Measurements from ENCODE around the gene RBM28. TPM values are rescaled to one million over a fixed set of nuclear protein-coding genes. Genes with fewer than 3 reads are reported as not detected.

RBM28 gene
- total RNA-seq, 1 experiment from 2014 or later, result 54.1 TPM

DNA sequence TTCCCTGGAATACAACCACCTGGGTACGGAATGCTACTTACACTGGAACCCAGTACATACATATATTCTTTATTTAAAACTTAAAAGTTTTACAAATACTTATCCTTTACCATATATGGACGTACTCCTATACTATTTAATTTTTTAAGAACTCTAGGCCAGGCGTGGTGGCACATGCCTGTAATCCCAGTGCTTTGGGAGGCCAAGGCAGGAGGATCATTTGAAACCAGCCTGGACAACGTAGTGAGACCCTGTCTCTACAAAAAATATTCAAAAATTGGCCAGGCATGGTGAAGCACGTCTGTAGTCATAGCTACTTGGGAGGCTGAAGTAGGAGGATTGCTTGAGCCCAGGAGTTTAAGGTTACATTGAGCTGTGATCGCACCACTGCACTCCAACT is 2.0 kb downstream of the RBM28 start:
- in situ Hi-C loops (cut with HindIII; ENCODE audit: low pct_unique_long_range_greater_than_20kb, low sequenced_read_pairs) (no loop called here), intact Hi-C loops (cut with micrococcal nuclease; ENCODE audit: unreplicated experiment) (no loop called here)
- no peak for TF ChIP-seq SIN3A (IDR thresholded peaks at IDR 0.05; ENCODE audit: borderline replicate concordance, insufficient read depth, low read depth, low read length)
- TF ChIP-seq, protein P1, sequence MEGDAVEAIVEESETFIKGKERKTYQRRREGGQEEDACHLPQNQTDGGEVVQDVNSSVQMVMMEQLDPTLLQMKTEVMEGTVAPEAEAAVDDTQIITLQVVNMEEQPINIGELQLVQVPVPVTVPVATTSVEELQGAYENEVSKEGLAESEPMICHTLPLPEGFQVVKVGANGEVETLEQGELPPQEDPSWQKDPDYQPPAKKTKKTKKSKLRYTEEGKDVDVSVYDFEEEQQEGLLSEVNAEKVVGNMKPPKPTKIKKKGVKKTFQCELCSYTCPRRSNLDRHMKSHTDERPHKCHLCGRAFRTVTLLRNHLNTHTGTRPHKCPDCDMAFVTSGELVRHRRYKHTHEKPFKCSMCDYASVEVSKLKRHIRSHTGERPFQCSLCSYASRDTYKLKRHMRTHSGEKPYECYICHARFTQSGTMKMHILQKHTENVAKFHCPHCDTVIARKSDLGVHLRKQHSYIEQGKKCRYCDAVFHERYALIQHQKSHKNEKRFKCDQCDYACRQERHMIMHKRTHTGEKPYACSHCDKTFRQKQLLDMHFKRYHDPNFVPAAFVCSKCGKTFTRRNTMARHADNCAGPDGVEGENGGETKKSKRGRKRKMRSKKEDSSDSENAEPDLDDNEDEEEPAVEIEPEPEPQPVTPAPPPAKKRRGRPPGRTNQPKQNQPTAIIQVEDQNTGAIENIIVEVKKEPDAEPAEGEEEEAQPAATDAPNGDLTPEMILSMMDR (IDR thresholded peaks at IDR 0.05), result no peak
- no peak for TF ChIP-seq POLR2AphosphoS5 (IDR thresholded peaks at IDR 0.05; ENCODE audit: low read depth, low read length)
- TF ChIP-seq TCF7L2 (IDR thresholded peaks at IDR 0.05; ENCODE audit: low read depth, low read length), result no peak
- TF ChIP-seq, protein P2, sequence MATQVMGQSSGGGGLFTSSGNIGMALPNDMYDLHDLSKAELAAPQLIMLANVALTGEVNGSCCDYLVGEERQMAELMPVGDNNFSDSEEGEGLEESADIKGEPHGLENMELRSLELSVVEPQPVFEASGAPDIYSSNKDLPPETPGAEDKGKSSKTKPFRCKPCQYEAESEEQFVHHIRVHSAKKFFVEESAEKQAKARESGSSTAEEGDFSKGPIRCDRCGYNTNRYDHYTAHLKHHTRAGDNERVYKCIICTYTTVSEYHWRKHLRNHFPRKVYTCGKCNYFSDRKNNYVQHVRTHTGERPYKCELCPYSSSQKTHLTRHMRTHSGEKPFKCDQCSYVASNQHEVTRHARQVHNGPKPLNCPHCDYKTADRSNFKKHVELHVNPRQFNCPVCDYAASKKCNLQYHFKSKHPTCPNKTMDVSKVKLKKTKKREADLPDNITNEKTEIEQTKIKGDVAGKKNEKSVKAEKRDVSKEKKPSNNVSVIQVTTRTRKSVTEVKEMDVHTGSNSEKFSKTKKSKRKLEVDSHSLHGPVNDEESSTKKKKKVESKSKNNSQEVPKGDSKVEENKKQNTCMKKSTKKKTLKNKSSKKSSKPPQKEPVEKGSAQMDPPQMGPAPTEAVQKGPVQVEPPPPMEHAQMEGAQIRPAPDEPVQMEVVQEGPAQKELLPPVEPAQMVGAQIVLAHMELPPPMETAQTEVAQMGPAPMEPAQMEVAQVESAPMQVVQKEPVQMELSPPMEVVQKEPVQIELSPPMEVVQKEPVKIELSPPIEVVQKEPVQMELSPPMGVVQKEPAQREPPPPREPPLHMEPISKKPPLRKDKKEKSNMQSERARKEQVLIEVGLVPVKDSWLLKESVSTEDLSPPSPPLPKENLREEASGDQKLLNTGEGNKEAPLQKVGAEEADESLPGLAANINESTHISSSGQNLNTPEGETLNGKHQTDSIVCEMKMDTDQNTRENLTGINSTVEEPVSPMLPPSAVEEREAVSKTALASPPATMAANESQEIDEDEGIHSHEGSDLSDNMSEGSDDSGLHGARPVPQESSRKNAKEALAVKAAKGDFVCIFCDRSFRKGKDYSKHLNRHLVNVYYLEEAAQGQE (IDR thresholded peaks at IDR 0.05; ENCODE audit: insufficient read depth in 1 of 2, low read depth in 2 of 2, low read length in 1 of 2), result no peak
- no peak overlapping the region for H3K27ac ChIP-seq (ENCODE audit: low read length)
- BruUV-seq (replicated peaks), result no TSS peak
- CTCF ChIA-PET, result no interaction called here
- no peaks in the 10 kb centered on the region for H3K9me3 ChIP-seq (ENCODE audit: control insufficient read depth, insufficient read depth, low read depth, low read length)
- DNase-seq (ENCODE audit: low read depth, low spot score) (no peak), ATAC-seq (no peak)
- POLR2A ChIA-PET, result no interaction called here
- H3K4me1 ChIP-seq (ENCODE audit: control insufficient read depth, insufficient read depth, low read length), result peaks cover 3% of the 10 kb centered on the region
- no peaks in the 10 kb centered on the region for H3K27me3 ChIP-seq (ENCODE audit: control insufficient read depth, insufficient read depth, low read length)
- H3K36me3 ChIP-seq (ENCODE audit: control insufficient read depth, insufficient read depth, low read length), result peaks cover 23% of the 10 kb centered on the region
- H3K4me3 ChIP-seq (ENCODE audit: low read depth in 2 of 2, low read length in 2 of 2), result no peak overlapping the region

DNA sequence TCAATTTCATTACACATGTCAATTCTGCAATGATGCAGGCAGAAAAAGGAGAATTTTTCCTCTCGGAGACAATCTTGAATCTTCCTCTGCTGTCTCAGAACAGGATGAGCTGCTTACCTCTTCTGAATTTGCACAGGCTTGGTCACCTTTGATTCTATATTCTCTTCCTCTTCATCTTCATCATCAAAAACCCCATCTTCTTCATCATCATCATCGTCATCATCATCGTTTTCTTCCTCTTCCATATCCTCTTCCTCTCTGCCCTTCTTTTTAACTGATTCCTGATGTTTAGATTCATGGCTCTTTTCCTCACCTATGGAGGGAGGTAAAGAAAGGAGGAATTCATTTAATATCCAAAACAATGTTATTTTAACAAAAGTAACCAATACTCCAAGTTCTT is 8.0 kb downstream of the RBM28 start:
- BruUV-seq (replicated peaks), result no TSS peak
- ATAC-seq (no peak), DNase-seq (ENCODE audit: low read depth, low spot score) (no peak)
- in situ Hi-C loops (cut with HindIII; ENCODE audit: low pct_unique_long_range_greater_than_20kb, low sequenced_read_pairs) (no loop called here), intact Hi-C loops (cut with micrococcal nuclease; ENCODE audit: unreplicated experiment) (no loop called here)
- H3K27me3 ChIP-seq (ENCODE audit: control insufficient read depth, insufficient read depth, low read length), result no peaks in the 10 kb centered on the region
- no peaks in the 10 kb centered on the region for H3K9me3 ChIP-seq (ENCODE audit: control insufficient read depth, insufficient read depth, low read depth, low read length)
- TF ChIP-seq, protein P1 (IDR thresholded peaks at IDR 0.05), result no peak
- TF ChIP-seq, protein P2 (IDR thresholded peaks at IDR 0.05; ENCODE audit: insufficient read depth in 1 of 2, low read depth in 2 of 2, low read length in 1 of 2), result no peak
- no peak for TF ChIP-seq POLR2AphosphoS5 (IDR thresholded peaks at IDR 0.05; ENCODE audit: low read depth, low read length)
- no peak for TF ChIP-seq SIN3A (IDR thresholded peaks at IDR 0.05; ENCODE audit: borderline replicate concordance, insufficient read depth, low read depth, low read length)
- TF ChIP-seq TCF7L2 (IDR thresholded peaks at IDR 0.05; ENCODE audit: low read depth, low read length), result no peak
- H3K4me3 ChIP-seq (ENCODE audit: low read depth in 2 of 2, low read length in 2 of 2), result no peak overlapping the region
- POLR2A ChIA-PET, result no interaction called here
- H3K4me1 ChIP-seq (ENCODE audit: control insufficient read depth, insufficient read depth, low read length), result no peaks in the 10 kb centered on the region
- peaks cover 54% of the 10 kb centered on the region for H3K36me3 ChIP-seq (ENCODE audit: control insufficient read depth, insufficient read depth, low read length)
- no peak overlapping the region for H3K27ac ChIP-seq (ENCODE audit: low read length)
- CTCF ChIA-PET, result no interaction called here

All from Panc1 (cell line).